ENCODE data around the gene CHTF18.
"Not testable (repeated sequence)": the region's sequence is repeated elsewhere in the genome, so short reads cannot be mapped to it uniquely, and the experiment has no call there.

CHTF18 gene

DNA sequence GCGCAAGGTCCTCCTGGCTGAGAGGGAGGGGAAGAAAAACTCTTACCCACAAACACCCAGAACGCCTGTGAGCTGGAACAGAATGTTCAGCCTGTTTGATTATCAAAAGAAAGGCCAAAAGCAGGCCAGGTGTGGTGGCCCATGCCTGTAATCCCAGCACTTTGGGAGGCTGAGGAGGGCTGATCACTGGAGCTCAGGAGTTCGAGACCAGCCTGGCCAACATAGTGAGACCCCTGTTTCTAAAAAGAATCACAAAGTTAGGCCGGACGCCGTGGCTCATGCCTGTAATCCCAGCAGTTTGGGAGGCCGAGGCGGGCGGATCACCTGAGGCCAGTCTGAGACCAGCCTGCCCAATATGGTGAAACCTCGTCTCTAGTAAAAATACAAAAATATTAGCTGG, 12.1 kb upstream of the CHTF18 start:
- DNase-seq (ENCODE audit: low spot score): not testable (repeated sequence)

DNA sequence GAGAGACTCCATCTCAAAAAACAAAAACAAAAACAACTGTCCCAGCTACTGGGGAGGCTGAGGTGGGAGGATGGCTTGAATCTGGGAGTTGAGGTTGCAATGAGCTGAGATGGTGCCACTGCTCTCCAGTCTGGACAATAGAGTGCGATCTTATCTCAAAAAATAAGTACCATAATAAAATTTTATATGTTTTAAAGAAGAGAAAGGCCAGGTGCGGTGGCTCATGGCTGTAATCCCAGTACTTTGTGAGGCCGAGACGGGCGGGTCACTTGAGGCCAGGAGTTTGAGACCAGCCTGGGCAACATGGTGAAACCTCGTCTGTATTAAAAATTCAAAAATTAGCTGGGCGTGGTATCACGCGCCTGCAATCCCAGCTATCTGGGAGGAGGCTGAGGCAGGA, 11.6 kb upstream of the CHTF18 start:
- no peak for DNase-seq (ENCODE audit: low spot score)

DNA sequence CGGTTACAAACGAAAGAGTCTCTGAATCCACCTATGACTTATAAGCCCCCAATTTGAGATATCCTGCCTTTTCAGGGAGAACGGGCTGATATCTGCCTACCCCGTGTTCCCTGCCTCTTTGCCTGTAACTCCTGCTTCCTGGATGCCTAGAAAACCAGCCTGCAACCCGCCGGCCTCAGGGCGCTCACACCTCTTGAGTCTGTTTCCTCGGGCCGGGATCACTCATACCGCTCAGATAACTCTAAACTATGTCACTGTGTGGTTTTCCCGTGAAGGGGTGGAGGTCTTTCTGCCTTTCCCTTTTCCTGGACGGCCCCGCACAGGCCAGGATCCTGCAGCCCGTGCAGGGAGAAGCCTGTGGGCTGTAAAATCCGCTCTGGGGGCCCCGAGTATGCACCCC, 10.6 kb upstream of the CHTF18 start:
- DNase-seq (ENCODE audit: low spot score): peak; percentile 74

GRCh38 chr16:778447-778846, 10.0 kb upstream of the CHTF18 start:
- DNase-seq (ENCODE audit: low spot score): no peak

- DNase-seq (ENCODE audit: low spot score): no peak
Measured at GRCh38 chr16:778909-779527, 9.4 kb upstream of the CHTF18 start.

DNA sequence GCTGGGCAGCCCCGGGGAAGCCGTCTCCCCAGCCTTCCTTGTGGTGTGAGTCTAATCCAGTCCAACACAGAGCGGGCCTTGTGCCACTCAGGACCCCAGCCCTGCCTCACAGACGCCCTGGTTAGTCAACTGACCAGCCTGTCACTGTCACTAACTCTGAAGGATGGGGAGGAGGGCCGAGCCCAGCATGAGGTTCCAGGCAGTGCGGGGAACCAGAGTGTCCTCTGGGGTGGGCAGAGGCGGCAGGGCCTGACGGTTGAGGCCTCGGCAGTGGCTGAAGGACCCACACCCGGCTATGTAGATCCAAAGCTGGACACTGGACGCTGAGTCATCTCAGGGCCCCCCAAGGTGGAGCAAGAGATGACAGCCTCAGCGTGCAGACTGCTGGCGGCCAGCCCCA, 8.9 kb upstream of the CHTF18 start:
- DNase-seq (ENCODE audit: low spot score): no peak

DNA sequence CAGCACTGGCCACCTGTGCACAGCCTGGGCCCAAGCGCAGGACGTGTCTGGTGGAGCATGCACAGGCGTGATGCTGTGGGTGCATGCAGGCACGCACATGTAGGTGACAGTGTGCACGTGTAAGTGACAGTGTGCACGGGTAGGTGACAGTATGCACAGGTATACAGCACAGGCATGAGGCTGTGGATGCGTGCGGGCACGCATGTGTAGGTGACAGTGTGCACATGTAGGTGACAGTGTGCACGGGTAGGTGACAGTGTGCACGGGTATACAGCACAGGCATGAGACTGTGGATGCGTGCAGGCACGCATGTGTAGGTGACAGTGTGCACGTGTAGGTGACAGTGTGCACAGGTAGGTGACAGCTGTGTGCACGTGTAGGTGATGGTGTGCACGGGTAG, 8.1 kb upstream of the CHTF18 start:
- no peak for DNase-seq (ENCODE audit: low spot score)

GRCh38 chr16:781346-782010, 6.9 kb upstream of the CHTF18 start:
- no peak for DNase-seq (ENCODE audit: low spot score)

GRCh38 chr16:782258-782657, 6.2 kb upstream of the CHTF18 start:
- DNase-seq (ENCODE audit: low spot score): no peak

GRCh38 chr16:782766-783403, 5.5 kb upstream of the CHTF18 start:
- DNase-seq (ENCODE audit: low spot score): peak; percentile 40

GRCh38 chr16:783404-784161, 4.8 kb upstream of the CHTF18 start:
- peak; percentile 14 for DNase-seq (ENCODE audit: low spot score)

DNA sequence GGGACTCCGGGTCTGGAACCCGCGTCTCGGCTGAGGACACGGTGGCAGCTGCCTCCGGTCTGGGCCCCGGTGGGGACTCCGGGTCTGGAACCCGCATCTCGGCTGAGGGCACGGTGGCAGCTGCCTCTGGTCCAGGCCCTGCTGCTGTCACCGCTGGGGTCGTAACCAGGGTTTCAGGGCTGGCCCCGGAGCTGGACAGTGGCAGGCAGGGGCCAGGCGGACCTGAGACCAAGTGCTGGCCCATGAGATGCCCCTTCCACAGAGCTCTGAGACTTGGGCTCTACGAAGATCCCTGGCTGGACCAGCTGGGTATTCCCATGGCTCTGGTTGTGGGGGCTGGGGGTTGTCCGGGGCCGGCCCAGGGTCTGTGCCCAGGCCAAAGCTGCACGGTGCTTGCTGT, 4.0 kb upstream of the CHTF18 start:
- no peak for DNase-seq (ENCODE audit: low spot score)

DNA sequence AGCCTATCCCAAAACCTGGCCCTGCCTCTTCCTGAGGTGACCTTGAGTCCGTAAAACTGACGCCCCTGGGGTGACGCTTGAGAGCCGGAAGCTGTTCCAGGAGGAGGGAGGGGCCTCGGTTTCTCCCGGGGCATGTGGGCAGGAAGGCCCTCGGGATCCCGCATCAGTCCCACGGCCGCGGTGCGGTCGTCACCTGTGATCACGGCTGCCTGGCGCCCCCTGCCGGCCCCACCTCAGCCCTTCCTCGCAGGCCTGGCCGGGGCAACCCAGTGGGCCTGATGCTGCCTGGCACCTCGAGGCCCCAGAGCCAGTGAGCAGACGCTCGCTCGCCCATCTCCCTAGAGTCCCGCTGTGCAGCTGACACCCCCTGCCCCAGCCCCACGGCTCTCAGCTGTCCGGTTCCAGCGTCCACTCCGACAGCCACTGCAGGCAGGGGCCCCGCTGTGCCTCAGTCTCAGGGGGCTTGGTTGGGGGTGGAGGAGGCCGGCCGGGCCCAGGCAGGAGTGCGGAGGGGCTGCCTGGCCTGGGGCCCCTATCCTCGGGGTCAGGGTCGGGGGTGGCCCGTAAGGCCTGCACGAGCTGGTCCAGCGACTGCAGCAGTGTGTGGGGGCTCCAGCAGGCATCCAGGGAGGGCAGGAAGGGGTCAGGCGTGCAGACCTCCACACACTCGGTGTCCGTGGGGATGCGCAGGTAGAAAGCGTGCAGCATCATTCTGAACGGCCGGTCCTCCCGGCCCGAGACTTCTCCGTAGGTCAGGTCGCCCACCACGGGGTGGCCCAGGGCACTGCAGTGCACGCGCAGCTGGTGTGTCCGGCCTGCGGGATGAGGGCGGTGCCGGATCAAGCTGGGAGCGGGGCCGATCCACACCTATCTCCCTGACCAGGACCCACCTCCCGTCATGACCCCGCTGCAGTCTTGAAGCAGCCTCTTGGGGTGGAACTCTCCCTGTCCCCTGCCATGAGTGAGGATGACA, 2.6 kb upstream of the CHTF18 start:
- DNase-seq (ENCODE audit: low spot score): peak; percentile 72

DNA sequence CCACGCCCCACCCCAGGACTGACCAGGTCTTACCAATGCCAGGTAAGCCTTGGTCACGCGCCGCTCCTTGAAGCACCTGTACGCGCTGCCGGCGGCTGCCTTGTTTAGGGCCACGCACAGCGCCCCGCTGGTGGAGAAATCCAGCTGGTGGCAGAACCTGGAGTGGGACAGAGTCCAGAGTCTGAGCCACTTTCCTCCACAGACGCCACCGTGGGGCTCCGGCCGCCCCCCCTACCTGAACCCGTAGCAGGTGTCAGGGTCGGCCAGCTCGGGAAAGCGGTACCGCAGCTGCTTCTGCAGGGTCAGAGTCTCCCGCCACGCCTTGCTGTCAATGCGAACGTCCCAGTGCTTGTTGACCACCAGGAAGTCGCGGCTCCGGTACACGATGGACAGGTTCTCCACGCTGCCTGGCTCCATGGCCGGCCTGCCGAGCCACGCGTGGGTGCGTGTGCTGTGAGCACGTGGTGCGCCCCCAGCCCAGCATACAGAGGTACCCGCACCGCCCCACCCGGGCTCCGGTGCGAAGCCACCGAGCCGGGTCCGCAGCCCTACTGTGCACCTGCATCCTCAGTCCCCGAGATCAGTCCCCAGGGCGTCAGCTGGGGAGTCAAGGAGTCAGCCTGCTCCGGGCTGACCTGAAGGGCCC, 976 bp upstream of the CHTF18 start:
- no peak for DNase-seq (ENCODE audit: low spot score)

- DNase-seq (ENCODE audit: low spot score): no peak
Measured at GRCh38 chr16:787978-788398, 432 bp upstream of the CHTF18 start, which contains the start of gene RPUSD1. Gene RPUSD1 (minus strand): TSS chr16:788381. CDS start chr16:787737, 644 bp downstream.

DNA sequence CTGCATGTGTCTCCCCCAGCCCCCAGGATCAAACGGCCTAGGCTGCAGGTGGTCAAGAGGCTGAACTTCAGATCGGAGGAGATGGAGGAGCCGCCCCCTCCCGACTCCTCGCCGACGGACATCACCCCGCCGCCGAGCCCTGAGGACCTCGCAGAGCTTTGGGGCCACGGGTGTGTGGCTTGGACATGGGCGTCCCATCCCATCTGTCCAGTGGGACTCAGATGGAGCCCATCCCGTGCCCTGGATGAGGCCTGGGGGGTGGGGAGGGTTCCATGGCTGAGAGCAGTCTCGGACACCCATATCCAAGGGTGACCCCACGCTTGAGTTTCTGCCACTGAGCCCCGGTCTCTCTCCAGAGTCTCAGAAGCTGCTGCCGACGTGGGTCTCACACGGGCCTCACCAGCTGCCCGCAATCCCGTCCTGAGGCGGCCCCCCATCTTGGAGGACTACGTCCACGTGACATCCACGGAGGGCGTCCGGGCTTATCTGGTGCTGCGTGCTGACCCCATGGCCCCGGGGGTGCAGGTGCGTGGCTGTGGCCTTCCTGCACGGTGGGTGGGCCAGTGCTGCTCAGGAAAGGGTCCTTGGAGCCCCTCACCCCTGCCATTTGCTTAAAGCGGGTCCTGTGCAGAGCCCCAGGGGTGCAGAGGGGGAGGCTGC, 901 bp downstream of the CHTF18 start:
- no peak for DNase-seq (ENCODE audit: low spot score)

- DNase-seq (ENCODE audit: low spot score): no peak
Measured at GRCh38 chr16:790086-790485, 1.7 kb downstream of the CHTF18 start.

GRCh38 chr16:791131-791530, 2.7 kb downstream of the CHTF18 start:
- DNase-seq (ENCODE audit: low spot score): no peak

DNA sequence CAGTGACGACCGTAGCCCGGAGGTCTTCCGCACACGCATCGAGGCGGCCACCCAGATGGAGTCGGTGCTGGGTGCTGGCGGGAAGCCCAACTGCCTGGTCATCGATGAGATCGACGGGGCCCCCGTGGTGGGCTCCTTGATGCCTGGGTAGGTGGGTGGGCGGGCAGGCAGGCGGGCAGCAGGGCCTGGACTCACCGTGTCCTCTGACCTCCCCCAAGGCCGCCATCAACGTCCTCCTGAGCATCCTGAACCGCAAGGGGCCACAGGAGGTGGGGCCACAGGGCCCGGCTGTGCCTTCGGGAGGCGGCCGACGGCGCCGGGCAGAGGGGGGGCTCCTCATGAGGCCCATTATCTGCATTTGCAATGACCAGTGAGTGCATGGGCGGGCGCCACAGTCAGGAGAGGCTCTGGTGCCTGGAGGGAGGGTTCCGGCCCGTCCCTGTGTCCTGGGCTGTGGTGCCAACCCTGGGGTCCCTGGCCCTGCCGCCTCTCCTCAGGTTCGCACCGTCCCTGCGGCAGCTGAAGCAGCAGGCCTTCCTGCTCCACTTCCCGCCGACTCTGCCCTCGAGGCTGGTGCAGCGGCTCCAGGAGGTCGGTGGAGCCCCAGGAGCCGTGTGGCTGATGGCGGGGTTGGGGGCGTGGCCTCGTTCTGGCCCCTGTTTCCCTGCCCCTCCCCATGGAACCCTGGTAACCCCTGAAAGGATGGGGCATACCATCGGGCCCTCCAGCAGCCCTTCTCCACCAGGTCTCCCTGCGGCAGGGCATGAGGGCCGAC, 4.0 kb downstream of the CHTF18 start:
- DNase-seq (ENCODE audit: low spot score): no peak

DNA sequence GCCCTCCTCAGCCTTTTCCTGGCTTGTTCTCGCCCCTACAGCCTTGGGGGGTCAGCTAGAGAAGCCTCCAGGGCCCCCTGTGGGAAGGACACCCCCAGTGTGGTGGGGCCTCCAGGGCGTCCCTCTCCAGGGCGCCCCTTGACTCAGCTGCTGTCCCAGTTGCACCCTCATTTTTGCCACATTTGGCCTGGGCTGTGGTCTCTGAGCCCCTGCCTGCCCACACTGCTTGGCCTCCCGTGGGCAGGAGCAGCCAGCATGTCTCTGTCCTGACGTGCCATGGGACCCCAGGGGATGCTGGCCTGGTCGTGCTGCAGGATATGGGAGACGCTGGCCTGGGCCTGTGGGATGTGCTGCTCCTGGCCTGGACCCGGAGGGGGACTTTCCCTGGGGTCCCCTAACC, 5.0 kb downstream of the CHTF18 start:
- DNase-seq (ENCODE audit: low spot score): no peak
